ENCODE results near the gene ECM1. TPM values are rescaled to one million over a fixed set of nuclear protein-coding genes. Genes with fewer than 3 reads are reported as not detected.

ECM1 gene
- total and polyA plus RNA-seq, 3 experiments from 2014 or later = 0.09 to 1.5 (median 1.3) TPM

GRCh38 chr1:150537732-150538684 lies 30.1 kb downstream of the ECM1 start:
- Histone ChIP-seq H3K36me3 (ENCODE audit: insufficient read depth, low read length) (no peaks in the 10 kb centered on the region), H3K27me3 (ENCODE audit: insufficient read depth, low read length, poor library complexity, severe bottlenecking) (no peaks in the 10 kb centered on the region), H3K27ac (ENCODE audit: low read depth, low read length) (no peak overlapping the region), H3K4me3 (ENCODE audit: low read length) (no peak overlapping the region), H3K4me1 (ENCODE audit: insufficient read depth, low read length) (no peaks in the 10 kb centered on the region), H3K9me3 (ENCODE audit: low read length) (no peaks in the 10 kb centered on the region)
- Mint-ChIP-seq H3K9me3 (no peaks in the 10 kb centered on the region), H3K36me3 (peaks cover 0 to 1% (median 0%) of the 10 kb centered on the region in 3 donors), H3K4me3 (no peak overlapping the region), H3K27me3 (peaks cover 10 to 14% of the 10 kb centered on the region in 2 donors), H3K4me1 (no peaks in the 10 kb centered on the region), H3K27ac (peak overlapping the region in 1 of 8 donors; percentile 91)
- no peak for DNase-seq
- CTCF ChIA-PET = interaction anchor here (1.4 kb wide), 1 partner anchor 458 kb away, joined by 5 read pairs; no protein-coding TSS in a partner anchor
- POLR2A ChIA-PET = no interaction called here

DNA sequence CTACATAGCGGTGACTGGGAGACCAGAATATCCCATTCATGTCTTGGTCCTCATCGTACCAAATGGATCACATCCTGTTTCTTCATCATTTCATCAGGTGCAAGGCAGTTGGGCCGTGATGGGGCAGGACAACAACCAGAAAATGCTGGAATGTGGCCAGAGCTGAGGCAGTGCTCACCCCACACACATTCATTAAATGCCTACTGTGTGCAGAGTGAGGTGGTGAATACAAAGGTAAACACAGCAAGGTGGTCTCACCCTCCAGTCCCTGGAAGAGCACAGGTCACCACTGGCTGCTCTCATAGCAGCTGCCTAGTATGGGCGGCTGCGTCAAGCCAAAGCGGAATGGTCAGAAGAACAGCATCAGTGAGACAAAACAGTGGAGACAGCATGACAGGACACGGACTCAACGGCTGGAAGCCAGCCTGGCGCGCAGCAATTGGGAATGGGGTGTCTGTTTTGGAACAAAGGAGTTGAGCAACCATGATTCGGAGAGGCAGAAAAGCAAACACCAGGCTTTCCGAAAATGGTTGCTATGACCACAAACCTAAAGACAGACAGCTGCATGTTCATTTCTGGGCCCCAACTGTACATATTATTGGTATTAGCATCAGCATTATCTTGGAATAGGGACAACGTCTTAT lies 35.7 kb downstream of the ECM1 start:
- Histone ChIP-seq H3K9me3 (ENCODE audit: low read length) (no peaks in the 10 kb centered on the region), H3K36me3 (ENCODE audit: insufficient read depth, low read length) (no peaks in the 10 kb centered on the region), H3K27me3 (ENCODE audit: insufficient read depth, low read length, poor library complexity, severe bottlenecking) (no peaks in the 10 kb centered on the region), H3K4me3 (ENCODE audit: low read length) (no peak overlapping the region), H3K27ac (ENCODE audit: low read depth, low read length) (no peak overlapping the region), H3K4me1 (ENCODE audit: insufficient read depth, low read length) (peaks cover 3% of the 10 kb centered on the region)
- H3K27ac Mint-ChIP-seq = no peak overlapping the region
- no peaks in the 10 kb centered on the region for H3K36me3 Mint-ChIP-seq
- CTCF ChIA-PET = interaction anchor here (0.6 to 1.2 kb wide), 3 partner anchors 11 to 707 kb away, joined by 4 to 6 read pairs (median 4); no protein-coding TSS in a partner anchor
- peaks cover 4% of the 10 kb centered on the region in 3 donors for H3K4me1 Mint-ChIP-seq
- no peak overlapping the region for H3K4me3 Mint-ChIP-seq
- H3K27me3 Mint-ChIP-seq = peaks cover 27 to 36% of the 10 kb centered on the region in 2 donors
- POLR2A ChIA-PET = no interaction called here
- DNase-seq = no peak
- H3K9me3 Mint-ChIP-seq = no peaks in the 10 kb centered on the region

DNA sequence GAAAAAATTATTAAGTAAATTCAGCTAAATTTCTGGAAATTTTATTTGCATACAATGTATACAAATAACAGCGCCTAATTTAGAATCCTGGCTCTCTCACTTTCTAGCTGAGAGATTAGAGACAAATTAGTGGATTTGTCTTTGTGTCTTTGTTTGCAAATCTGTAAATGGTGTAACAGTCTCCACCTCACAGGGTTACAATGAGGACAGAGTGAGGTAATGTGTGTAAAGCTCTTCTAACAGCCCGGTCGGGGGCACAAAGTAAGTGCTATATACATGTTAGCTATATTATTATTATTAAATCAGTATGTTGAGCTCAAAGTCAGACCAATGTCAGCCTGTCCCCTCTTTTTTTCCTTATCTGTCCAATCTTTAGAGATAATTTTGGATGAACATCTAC lies 36.3 kb downstream of the ECM1 start:
- POLR2A ChIA-PET = no interaction called here

GRCh38 chr1:150545486-150546032 lies 37.6 kb downstream of the ECM1 start:
- ChIA-PET POLR2A (no interaction called here), CTCF (interaction anchor here (0.7 kb wide), 1 partner anchor 75 kb away, joined by 3 read pairs; no protein-coding TSS in a partner anchor)
- H3K9me3 ChIP-seq (ENCODE audit: low read length) = no peaks in the 10 kb centered on the region
- H3K4me1 Mint-ChIP-seq = peaks cover 4 to 12% (median 7%) of the 10 kb centered on the region in 3 donors
- no peak overlapping the region for H3K4me3 Mint-ChIP-seq
- H3K9me3 Mint-ChIP-seq = no peaks in the 10 kb centered on the region
- H3K27me3 Mint-ChIP-seq = peaks cover 26 to 38% of the 10 kb centered on the region in 2 donors
- no peak overlapping the region for H3K27ac Mint-ChIP-seq
- H3K27ac ChIP-seq (ENCODE audit: low read depth, low read length) = peak overlapping the region; percentile 51
- peaks cover 4% of the 10 kb centered on the region for H3K4me1 ChIP-seq (ENCODE audit: insufficient read depth, low read length)
- H3K27me3 ChIP-seq (ENCODE audit: insufficient read depth, low read length, poor library complexity, severe bottlenecking) = no peaks in the 10 kb centered on the region
- DNase-seq = no peak
- H3K4me3 ChIP-seq (ENCODE audit: low read length) = no peak overlapping the region
- H3K36me3 Mint-ChIP-seq = no peaks in the 10 kb centered on the region
- H3K36me3 ChIP-seq (ENCODE audit: insufficient read depth, low read length) = no peaks in the 10 kb centered on the region

More for the DNA sequence above, 36.3 kb downstream of the ECM1 start:
- H3K4me1 ChIP-seq (ENCODE audit: insufficient read depth, low read length) = peaks cover 4% of the 10 kb centered on the region
- no peak overlapping the region for H3K4me3 ChIP-seq (ENCODE audit: low read length)
- peaks cover 4 to 5% (median 4%) of the 10 kb centered on the region in 3 donors for H3K4me1 Mint-ChIP-seq
- no peak for DNase-seq
- H3K27ac ChIP-seq (ENCODE audit: low read depth, low read length) = no peak overlapping the region
- no peaks in the 10 kb centered on the region for H3K27me3 ChIP-seq (ENCODE audit: insufficient read depth, low read length, poor library complexity, severe bottlenecking)
- peaks cover 26 to 33% of the 10 kb centered on the region in 2 donors for H3K27me3 Mint-ChIP-seq
- H3K27ac Mint-ChIP-seq = no peak overlapping the region
- H3K9me3 Mint-ChIP-seq = no peaks in the 10 kb centered on the region
- CTCF ChIA-PET = interaction anchor here (0.6 to 1.2 kb wide), 2 partner anchors 16 to 707 kb away, joined by 4 to 6 read pairs; no protein-coding TSS in a partner anchor
- H3K36me3 Mint-ChIP-seq = no peaks in the 10 kb centered on the region
- H3K4me3 Mint-ChIP-seq = no peak overlapping the region
- H3K9me3 ChIP-seq (ENCODE audit: low read length) = no peaks in the 10 kb centered on the region
- H3K36me3 ChIP-seq (ENCODE audit: insufficient read depth, low read length) = no peaks in the 10 kb centered on the region

DNA sequence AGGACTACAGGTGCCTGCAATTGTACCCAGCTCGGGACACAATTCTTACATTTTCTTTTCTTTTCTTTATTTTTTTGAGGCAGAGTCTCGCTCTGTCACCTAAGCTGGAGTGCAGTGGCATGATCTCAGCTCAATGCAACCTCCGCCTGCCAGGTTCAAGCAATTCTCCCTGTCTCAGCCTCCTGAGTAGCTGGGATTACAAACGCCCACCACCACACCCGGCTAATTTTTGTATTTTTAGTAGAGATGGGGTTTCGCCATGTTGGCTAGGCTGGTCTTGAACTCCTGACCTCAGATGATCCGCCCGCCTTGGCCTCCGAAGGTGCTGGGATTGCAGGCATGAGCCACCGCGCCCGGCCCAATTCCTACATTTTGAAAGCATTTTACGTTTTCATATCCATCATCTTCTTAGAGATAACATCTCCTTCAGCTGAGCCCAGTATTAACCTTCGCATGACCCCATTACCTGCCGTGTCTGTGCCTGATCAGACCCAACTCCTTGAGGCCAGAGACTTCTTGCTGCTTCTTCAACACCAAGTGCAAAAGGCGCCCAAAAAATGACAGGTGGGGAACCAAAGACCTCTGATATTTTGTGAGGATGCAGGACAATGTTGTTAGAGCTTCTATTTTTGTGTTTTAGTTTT lies 38.5 kb downstream of the ECM1 start:
- ChIA-PET POLR2A (no interaction called here), CTCF (interaction anchor here (0.6 kb wide), 1 partner anchor 43 kb away, joined by 3 read pairs; no protein-coding TSS in a partner anchor)
- Histone ChIP-seq H3K4me3 (ENCODE audit: low read length) (no peak overlapping the region), H3K9me3 (ENCODE audit: low read length) (no peaks in the 10 kb centered on the region), H3K36me3 (ENCODE audit: insufficient read depth, low read length) (no peaks in the 10 kb centered on the region), H3K27ac (ENCODE audit: low read depth, low read length) (no peak overlapping the region), H3K27me3 (ENCODE audit: insufficient read depth, low read length, poor library complexity, severe bottlenecking) (no peaks in the 10 kb centered on the region), H3K4me1 (ENCODE audit: insufficient read depth, low read length) (peaks cover 7% of the 10 kb centered on the region)
- H3K36me3 Mint-ChIP-seq = no peaks in the 10 kb centered on the region
- H3K4me1 Mint-ChIP-seq = peaks cover 9 to 20% (median 10%) of the 10 kb centered on the region in 3 donors
- peak overlapping the region in 1 of 8 donors; percentile 71 for H3K27ac Mint-ChIP-seq
- no peaks in the 10 kb centered on the region for H3K9me3 Mint-ChIP-seq
- no peak for DNase-seq
- peaks cover 29 to 38% of the 10 kb centered on the region in 2 donors for H3K27me3 Mint-ChIP-seq
- H3K4me3 Mint-ChIP-seq = no peak overlapping the region

- peak overlapping the region; percentile 56 for H3K4me3 ChIP-seq (ENCODE audit: low read length)
- H3K27ac ChIP-seq (ENCODE audit: low read depth, low read length) = peak overlapping the region; percentile 51
- POLR2A ChIA-PET = interaction anchor here (0.7 to 3.7 kb wide), 5 partner anchors 13 to 643 kb away, joined by 3 to 15 read pairs (median 4); no protein-coding TSS in a partner anchor
- no peaks in the 10 kb centered on the region for H3K27me3 ChIP-seq (ENCODE audit: insufficient read depth, low read length, poor library complexity, severe bottlenecking)
- no peaks in the 10 kb centered on the region for H3K9me3 Mint-ChIP-seq
- no peaks in the 10 kb centered on the region for H3K9me3 ChIP-seq (ENCODE audit: low read length)
- peaks cover 24 to 32% of the 10 kb centered on the region in 2 donors for H3K27me3 Mint-ChIP-seq
- no peaks in the 10 kb centered on the region for H3K36me3 ChIP-seq (ENCODE audit: insufficient read depth, low read length)
- no peaks in the 10 kb centered on the region for H3K36me3 Mint-ChIP-seq
- no peak for DNase-seq
- H3K4me1 ChIP-seq (ENCODE audit: insufficient read depth, low read length) = peaks cover 7% of the 10 kb centered on the region
- CTCF ChIA-PET = interaction anchor here (0.8 to 4.5 kb wide), 3 partner anchors 12 to 32 kb away, joined by 3 to 40 read pairs (median 5); no protein-coding TSS in a partner anchor
- H3K27ac Mint-ChIP-seq = peak overlapping the region in 2 of 8 donors; percentile 29 to 78
- H3K4me1 Mint-ChIP-seq = peaks cover 11 to 31% (median 14%) of the 10 kb centered on the region in 3 donors
- H3K4me3 Mint-ChIP-seq = peak overlapping the region; percentile 76 to 92 (median 81)
These were observed 40.4 kb downstream of the ECM1 start for GRCh38 chr1:150548324-150548631.

DNA sequence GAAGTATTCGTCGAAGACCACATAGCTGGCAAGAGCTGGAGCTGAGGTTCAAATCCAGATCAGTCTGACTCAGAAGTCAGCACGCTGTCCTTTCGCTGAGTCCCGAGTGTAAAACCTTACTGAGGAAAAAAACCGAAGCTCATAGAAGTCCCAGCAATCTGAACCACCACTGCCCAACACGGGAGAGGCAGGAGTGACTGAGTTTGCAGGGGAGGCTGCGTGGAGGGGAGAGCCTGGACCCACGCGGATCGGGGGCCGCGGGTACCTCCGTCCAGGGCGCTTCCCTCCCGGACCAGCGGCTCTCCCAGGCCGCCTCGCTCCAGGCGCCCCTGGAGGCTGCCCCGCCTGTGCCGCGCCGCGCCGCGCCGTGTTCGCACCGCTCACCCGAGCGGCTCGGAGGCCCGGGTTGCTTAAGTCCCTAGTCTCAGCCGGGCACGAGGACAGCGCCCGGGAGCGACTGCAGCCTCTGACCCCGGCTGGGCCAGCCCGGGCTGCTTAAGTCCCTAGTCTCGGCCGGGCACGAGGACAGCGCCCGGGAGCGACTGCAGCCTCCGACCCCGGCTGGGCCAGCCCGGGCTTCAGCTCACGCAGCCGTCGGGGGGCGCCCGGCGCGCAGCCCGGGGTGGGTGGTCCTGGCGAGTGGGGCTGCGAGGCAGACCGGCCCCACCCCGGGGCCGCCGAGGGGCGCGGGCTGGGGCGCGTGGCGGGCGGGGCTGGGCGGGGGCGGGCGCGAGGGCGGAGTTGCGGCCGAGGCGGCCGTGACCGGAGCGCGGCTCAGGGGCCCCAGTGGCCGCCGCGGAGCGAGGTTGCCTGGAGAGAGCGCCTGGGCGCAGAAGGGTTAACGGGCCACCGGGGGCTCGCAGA lies 41.0 kb downstream of the ECM1 start, which contains the start of gene ADAMTSL4:
TSS of gene ADAMTSL4 (plus strand) at position 777 of the 864 bp plus-strand sequence. CDS start 2,881 bp downstream, outside the sequence.
- H3K27me3 Mint-ChIP-seq = peaks cover 24 to 26% of the 10 kb centered on the region in 2 donors
- H3K36me3 ChIP-seq (ENCODE audit: insufficient read depth, low read length) = no peaks in the 10 kb centered on the region
- peak in 1 of 5 donors; percentile 33 for DNase-seq
- peak within 1 kb of the TSS; percentile 67 for H3K27ac ChIP-seq (ENCODE audit: low read depth, low read length)
- peaks cover 7% of the 10 kb centered on the region for H3K4me1 ChIP-seq (ENCODE audit: insufficient read depth, low read length)
- no peaks in the 10 kb centered on the region for H3K27me3 ChIP-seq (ENCODE audit: insufficient read depth, low read length, poor library complexity, severe bottlenecking)
- CTCF ChIA-PET = interaction anchor here (0.8 to 4.5 kb wide), 3 partner anchors 11 to 33 kb away, joined by 3 to 40 read pairs (median 5); no protein-coding TSS in a partner anchor
- H3K9me3 Mint-ChIP-seq = no peaks in the 10 kb centered on the region
- H3K4me3 ChIP-seq (ENCODE audit: low read length) = peak within 1 kb of the TSS; percentile 56
- H3K27ac Mint-ChIP-seq = peak within 1 kb of the TSS in 2 of 8 donors; percentile 29 to 78
- POLR2A ChIA-PET = interaction anchor here (0.7 to 3.7 kb wide), 4 partner anchors 12 to 644 kb away, joined by 3 to 15 read pairs (median 4); no protein-coding TSS in a partner anchor
- H3K4me3 Mint-ChIP-seq = peak within 1 kb of the TSS; percentile 76 to 92 (median 81)
- no peaks in the 10 kb centered on the region for H3K9me3 ChIP-seq (ENCODE audit: low read length)
- H3K36me3 Mint-ChIP-seq = no peaks in the 10 kb centered on the region
- peaks cover 11 to 31% (median 14%) of the 10 kb centered on the region in 3 donors for H3K4me1 Mint-ChIP-seq

Data from CD8-positive, alpha-beta memory T cell (primary cell).